WTC11 (cell line): Measurements from ENCODE around the gene OLFML2B. TPM values are rescaled to one million over a fixed set of nuclear protein-coding genes. Genes with fewer than 3 reads are reported as not detected.

Source experiments
- ATAC-seq: fragments of 200-7000 bp; cut with Tn5 transposase; 2 replicates; pipeline ENCODE4 v1.10.0; 2021; ENCODE audit warnings: mild to moderate bottlenecking, moderate library complexity
- CTCF ChIA-PET: fragments of 300-600 bp; sonication (Branson Sonifier 250); formaldehyde crosslinking; loops from one replicate; lab custom pipeline; 2021; ENCODE audit warnings: antibody characterized with exemption; lab: Charles Lee
- POLR2A ChIA-PET: fragments of 350-600 bp; sonication (Branson Sonifier 250); formaldehyde crosslinking; loops from one replicate; lab custom pipeline; 2021; ENCODE audit warnings: antibody characterized with exemption; lab: Charles Lee
- DNase-seq: peaks from one replicate; pipeline ENCODE4 v3.0.0; 2021; ENCODE audit warnings: low spot score
- H3K27ac Mint-ChIP-seq: 2 replicates; pipeline ENCODE4 v1.8.0; 2021; ENCODE audit warnings: mixed read lengths
- H3K27me3 Mint-ChIP-seq: 2 replicates; pipeline ENCODE4 v1.8.0; 2021; ENCODE audit warnings: low read depth, mild to moderate bottlenecking, moderate library complexity, mixed read lengths
- H3K36me3 Mint-ChIP-seq: 2 replicates; pipeline ENCODE4 v1.8.0; 2021; ENCODE audit warnings: mixed read lengths
- H3K4me1 Mint-ChIP-seq: 2 replicates; pipeline ENCODE4 v1.8.0; 2022; ENCODE audit warnings: mixed read lengths
- H3K4me3 Mint-ChIP-seq: 2 replicates; pipeline ENCODE4 v1.8.0; 2021; ENCODE audit warnings: mild to moderate bottlenecking, moderate library complexity, mixed read lengths
- H3K9me3 Mint-ChIP-seq: 2 replicates; pipeline ENCODE4 v1.8.0; 2021; ENCODE audit warnings: mixed read lengths
- CBFB ChIP-seq: sonication (generic); formaldehyde crosslinking; IDR thresholded peaks from 2 replicates; pipeline ENCODE4 v1.8.1; 2022; ENCODE audit warnings: mild to moderate bottlenecking, low read depth, missing genetic modification reagents
- EMX1 ChIP-seq: fragments of 250-450 bp; sonication (Bioruptor Pico); IDR thresholded peaks from 2 replicates; pipeline ENCODE4 v1.8.0; 2021; ENCODE audit warnings: mild to moderate bottlenecking
- ETV6 ChIP-seq: sonication (generic); formaldehyde crosslinking; IDR thresholded peaks from 2 replicates; pipeline ENCODE4 v1.8.1; 2022; ENCODE audit warnings: mild to moderate bottlenecking, missing genetic modification reagents
- IRF2 ChIP-seq: sonication (generic); formaldehyde crosslinking; IDR thresholded peaks from 2 replicates; pipeline ENCODE4 v1.8.0; 2022; ENCODE audit warnings: low read depth, missing genetic modification reagents, borderline replicate concordance
- JAZF1 ChIP-seq: fragments of 250-450 bp; sonication (Bioruptor Pico); IDR thresholded peaks from 2 replicates; pipeline ENCODE4 v1.9.0; 2021; ENCODE audit warnings: moderate library complexity, mild to moderate bottlenecking, inconsistent platforms
- SP1 ChIP-seq: sonication (generic); formaldehyde crosslinking; conservative IDR thresholded peaks from 2 replicates; pipeline ENCODE4 v1.8.1; 2022; ENCODE audit warnings: missing genetic modification reagents
- ZNF396 ChIP-seq: fragments of 250-450 bp; sonication (Bioruptor Pico); IDR thresholded peaks from 2 replicates; pipeline ENCODE4 v1.8.0; 2021; ENCODE audit warnings: mild to moderate bottlenecking, moderate library complexity, borderline replicate concordance
- total RNA-seq: library from RNA; stranded (reverse); gene quantifications from 3 replicates; pipeline ENCODE4 v1.2.3, GENCODE V29; 2021
- TF ChIP-seq, protein P1 (sequence below): sonication (generic); formaldehyde crosslinking; IDR thresholded peaks from 2 replicates; pipeline ENCODE4 v1.8.1; 2022; ENCODE audit warnings: mild to moderate bottlenecking, missing genetic modification reagents, moderate library complexity, borderline replicate concordance
- TF ChIP-seq, protein P2 (sequence below): sonication (generic); formaldehyde crosslinking; IDR thresholded peaks from 2 replicates; pipeline ENCODE4 v1.8.0; 2023; ENCODE audit warnings: missing genetic modification reagents, mild to moderate bottlenecking, borderline replicate concordance
- TF ChIP-seq, protein P3 (sequence below): sonication (generic); formaldehyde crosslinking; IDR thresholded peaks from 2 replicates; pipeline ENCODE4 v1.8.1; 2023; ENCODE audit warnings: mild to moderate bottlenecking, missing genetic modification reagents, moderate library complexity
- TF ChIP-seq, protein P4 (sequence below): fragments of 200-600 bp; IDR thresholded peaks from 2 replicates; pipeline ENCODE4 v1.8.0; 2022; ENCODE audit warnings: antibody characterized with exemption
- TF ChIP-seq, protein P5 (sequence below): sonication (generic); formaldehyde crosslinking; IDR thresholded peaks from 2 replicates; pipeline ENCODE4 v1.8.1; 2023; ENCODE audit warnings: mild to moderate bottlenecking, missing genetic modification reagents, borderline replicate concordance

The OLFML2B gene
- total RNA-seq, 1 experiment from 2014 or later = 4.9 TPM

DNA sequence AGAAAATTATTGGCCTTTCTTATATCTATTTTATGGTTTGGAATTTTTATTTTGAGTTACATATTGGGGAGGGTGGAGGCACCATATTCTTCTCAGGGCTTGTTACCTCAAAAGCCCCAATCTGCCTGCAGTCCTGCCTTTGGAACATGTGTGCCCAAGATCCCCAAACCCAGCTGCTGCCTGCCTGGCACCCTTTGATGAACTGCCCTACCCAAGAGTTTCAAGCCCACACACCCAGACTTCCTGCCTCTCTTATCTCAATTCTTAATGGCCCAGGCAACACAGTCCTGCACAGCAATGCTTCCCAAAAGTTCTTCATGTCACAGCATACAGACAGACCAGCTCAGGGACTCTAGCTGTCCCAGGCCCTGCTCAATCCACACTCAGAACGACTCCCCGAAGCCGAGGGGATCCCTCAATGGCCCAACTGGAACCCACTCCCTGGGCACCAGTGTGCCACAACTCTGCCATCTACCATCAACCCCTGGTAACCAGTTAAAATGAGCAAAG, 19.2 kb downstream of the OLFML2B start:
- no peaks in the 10 kb centered on the region for H3K27me3 Mint-ChIP-seq
- DNase-seq = no peak
- ATAC-seq = no peak
- no peak for TF ChIP-seq JAZF1 (CRISPR knock-in tag)
- TF ChIP-seq, all 79 proteins: peak for 0
- peaks cover 21% of the 10 kb centered on the region for H3K4me1 Mint-ChIP-seq
- no peak overlapping the region for H3K4me3 Mint-ChIP-seq
- ChIA-PET POLR2A (no interaction called here), CTCF (interaction anchor here (1.8 kb wide), 1 partner anchor 10 kb away, joined by 4 read pairs; no protein-coding TSS in a partner anchor)
- H3K9me3 Mint-ChIP-seq = no peaks in the 10 kb centered on the region
- H3K36me3 Mint-ChIP-seq = no peaks in the 10 kb centered on the region
- H3K27ac Mint-ChIP-seq = no peak overlapping the region

DNA sequence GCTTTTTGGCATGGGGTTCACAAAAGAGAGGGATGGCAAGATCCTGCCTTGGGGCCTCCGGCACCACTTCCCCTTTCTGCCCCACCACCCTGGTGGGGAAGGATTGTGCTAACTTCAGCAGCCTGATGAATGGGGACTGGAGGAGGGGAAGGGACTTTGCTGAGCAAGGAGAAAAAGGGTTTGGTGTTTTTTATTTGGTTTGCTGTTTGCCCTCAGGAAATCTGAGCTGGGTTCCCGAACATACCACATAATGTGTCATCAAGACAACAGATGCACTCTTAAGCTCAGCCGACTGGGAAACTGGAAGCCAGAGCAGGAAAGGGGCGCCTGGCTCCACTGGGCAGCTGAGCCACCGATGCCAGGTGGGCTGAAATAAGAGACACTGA, 19.8 kb downstream of the OLFML2B start:
- ChIA-PET POLR2A (no interaction called here), CTCF (interaction anchor here (1.8 kb wide), 1 partner anchor 11 kb away, joined by 4 read pairs; no protein-coding TSS in a partner anchor)
- Mint-ChIP-seq H3K27me3 (no peaks in the 10 kb centered on the region), H3K4me3 (no peak overlapping the region), H3K9me3 (no peaks in the 10 kb centered on the region), H3K36me3 (no peaks in the 10 kb centered on the region), H3K4me1 (peaks cover 17% of the 10 kb centered on the region), H3K27ac (no peak overlapping the region)
- TF ChIP-seq EMX1 (CRISPR knock-in tag) = no peak
- TF ChIP-seq, protein P1, sequence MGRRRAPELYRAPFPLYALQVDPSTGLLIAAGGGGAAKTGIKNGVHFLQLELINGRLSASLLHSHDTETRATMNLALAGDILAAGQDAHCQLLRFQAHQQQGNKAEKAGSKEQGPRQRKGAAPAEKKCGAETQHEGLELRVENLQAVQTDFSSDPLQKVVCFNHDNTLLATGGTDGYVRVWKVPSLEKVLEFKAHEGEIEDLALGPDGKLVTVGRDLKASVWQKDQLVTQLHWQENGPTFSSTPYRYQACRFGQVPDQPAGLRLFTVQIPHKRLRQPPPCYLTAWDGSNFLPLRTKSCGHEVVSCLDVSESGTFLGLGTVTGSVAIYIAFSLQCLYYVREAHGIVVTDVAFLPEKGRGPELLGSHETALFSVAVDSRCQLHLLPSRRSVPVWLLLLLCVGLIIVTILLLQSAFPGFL (CRISPR knock-in tag) = no peak
- TF ChIP-seq, protein P2, sequence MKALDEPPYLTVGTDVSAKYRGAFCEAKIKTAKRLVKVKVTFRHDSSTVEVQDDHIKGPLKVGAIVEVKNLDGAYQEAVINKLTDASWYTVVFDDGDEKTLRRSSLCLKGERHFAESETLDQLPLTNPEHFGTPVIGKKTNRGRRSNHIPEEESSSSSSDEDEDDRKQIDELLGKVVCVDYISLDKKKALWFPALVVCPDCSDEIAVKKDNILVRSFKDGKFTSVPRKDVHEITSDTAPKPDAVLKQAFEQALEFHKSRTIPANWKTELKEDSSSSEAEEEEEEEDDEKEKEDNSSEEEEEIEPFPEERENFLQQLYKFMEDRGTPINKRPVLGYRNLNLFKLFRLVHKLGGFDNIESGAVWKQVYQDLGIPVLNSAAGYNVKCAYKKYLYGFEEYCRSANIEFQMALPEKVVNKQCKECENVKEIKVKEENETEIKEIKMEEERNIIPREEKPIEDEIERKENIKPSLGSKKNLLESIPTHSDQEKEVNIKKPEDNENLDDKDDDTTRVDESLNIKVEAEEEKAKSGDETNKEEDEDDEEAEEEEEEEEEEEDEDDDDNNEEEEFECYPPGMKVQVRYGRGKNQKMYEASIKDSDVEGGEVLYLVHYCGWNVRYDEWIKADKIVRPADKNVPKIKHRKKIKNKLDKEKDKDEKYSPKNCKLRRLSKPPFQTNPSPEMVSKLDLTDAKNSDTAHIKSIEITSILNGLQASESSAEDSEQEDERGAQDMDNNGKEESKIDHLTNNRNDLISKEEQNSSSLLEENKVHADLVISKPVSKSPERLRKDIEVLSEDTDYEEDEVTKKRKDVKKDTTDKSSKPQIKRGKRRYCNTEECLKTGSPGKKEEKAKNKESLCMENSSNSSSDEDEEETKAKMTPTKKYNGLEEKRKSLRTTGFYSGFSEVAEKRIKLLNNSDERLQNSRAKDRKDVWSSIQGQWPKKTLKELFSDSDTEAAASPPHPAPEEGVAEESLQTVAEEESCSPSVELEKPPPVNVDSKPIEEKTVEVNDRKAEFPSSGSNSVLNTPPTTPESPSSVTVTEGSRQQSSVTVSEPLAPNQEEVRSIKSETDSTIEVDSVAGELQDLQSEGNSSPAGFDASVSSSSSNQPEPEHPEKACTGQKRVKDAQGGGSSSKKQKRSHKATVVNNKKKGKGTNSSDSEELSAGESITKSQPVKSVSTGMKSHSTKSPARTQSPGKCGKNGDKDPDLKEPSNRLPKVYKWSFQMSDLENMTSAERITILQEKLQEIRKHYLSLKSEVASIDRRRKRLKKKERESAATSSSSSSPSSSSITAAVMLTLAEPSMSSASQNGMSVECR (CRISPR knock-in tag) = no peak
- TF ChIP-seq, protein P3, sequence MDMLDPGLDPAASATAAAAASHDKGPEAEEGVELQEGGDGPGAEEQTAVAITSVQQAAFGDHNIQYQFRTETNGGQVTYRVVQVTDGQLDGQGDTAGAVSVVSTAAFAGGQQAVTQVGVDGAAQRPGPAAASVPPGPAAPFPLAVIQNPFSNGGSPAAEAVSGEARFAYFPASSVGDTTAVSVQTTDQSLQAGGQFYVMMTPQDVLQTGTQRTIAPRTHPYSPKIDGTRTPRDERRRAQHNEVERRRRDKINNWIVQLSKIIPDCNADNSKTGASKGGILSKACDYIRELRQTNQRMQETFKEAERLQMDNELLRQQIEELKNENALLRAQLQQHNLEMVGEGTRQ (CRISPR knock-in tag) = no peak
- TF ChIP-seq IRF2 (CRISPR knock-in tag) = no peak
- TF ChIP-seq, protein P4, sequence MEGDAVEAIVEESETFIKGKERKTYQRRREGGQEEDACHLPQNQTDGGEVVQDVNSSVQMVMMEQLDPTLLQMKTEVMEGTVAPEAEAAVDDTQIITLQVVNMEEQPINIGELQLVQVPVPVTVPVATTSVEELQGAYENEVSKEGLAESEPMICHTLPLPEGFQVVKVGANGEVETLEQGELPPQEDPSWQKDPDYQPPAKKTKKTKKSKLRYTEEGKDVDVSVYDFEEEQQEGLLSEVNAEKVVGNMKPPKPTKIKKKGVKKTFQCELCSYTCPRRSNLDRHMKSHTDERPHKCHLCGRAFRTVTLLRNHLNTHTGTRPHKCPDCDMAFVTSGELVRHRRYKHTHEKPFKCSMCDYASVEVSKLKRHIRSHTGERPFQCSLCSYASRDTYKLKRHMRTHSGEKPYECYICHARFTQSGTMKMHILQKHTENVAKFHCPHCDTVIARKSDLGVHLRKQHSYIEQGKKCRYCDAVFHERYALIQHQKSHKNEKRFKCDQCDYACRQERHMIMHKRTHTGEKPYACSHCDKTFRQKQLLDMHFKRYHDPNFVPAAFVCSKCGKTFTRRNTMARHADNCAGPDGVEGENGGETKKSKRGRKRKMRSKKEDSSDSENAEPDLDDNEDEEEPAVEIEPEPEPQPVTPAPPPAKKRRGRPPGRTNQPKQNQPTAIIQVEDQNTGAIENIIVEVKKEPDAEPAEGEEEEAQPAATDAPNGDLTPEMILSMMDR = no peak
- TF ChIP-seq ETV6 = no peak
- TF ChIP-seq CBFB (CRISPR knock-in tag) = no peak
- TF ChIP-seq ZNF396 = no peak
- TF ChIP-seq, protein P5, sequence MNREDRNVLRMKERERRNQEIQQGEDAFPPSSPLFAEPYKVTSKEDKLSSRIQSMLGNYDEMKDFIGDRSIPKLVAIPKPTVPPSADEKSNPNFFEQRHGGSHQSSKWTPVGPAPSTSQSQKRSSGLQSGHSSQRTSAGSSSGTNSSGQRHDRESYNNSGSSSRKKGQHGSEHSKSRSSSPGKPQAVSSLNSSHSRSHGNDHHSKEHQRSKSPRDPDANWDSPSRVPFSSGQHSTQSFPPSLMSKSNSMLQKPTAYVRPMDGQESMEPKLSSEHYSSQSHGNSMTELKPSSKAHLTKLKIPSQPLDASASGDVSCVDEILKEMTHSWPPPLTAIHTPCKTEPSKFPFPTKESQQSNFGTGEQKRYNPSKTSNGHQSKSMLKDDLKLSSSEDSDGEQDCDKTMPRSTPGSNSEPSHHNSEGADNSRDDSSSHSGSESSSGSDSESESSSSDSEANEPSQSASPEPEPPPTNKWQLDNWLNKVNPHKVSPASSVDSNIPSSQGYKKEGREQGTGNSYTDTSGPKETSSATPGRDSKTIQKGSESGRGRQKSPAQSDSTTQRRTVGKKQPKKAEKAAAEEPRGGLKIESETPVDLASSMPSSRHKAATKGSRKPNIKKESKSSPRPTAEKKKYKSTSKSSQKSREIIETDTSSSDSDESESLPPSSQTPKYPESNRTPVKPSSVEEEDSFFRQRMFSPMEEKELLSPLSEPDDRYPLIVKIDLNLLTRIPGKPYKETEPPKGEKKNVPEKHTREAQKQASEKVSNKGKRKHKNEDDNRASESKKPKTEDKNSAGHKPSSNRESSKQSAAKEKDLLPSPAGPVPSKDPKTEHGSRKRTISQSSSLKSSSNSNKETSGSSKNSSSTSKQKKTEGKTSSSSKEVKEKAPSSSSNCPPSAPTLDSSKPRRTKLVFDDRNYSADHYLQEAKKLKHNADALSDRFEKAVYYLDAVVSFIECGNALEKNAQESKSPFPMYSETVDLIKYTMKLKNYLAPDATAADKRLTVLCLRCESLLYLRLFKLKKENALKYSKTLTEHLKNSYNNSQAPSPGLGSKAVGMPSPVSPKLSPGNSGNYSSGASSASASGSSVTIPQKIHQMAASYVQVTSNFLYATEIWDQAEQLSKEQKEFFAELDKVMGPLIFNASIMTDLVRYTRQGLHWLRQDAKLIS (CRISPR knock-in tag) = no peak
- TF ChIP-seq SP1 (CRISPR knock-in tag) = no peak
- ATAC-seq (peak; percentile 47; the same call in 1 of the 2 replicates), DNase-seq (no peak)
